Suprapubic skin (tissue), 4 donors: ENCODE measurements around the gene ZNF444.

ENCODE experiments used
- CTCF ChIP-seq, 2 donors: fragments of 200-600 bp in 1 of 2; fragments of 450-650 bp in 1 of 2; sonication (generic) in 1 of 2; IDR thresholded peaks; one replicate each; pipeline ENCODE4 v1.5.1; 2016 to 2019; ENCODE audit warnings: antibody characterized with exemption in 2 of 2, mild to moderate bottlenecking in 1 of 2, moderate library complexity in 1 of 2
- EP300 ChIP-seq: sonication (generic); formaldehyde crosslinking; IDR thresholded peaks from one replicate; pipeline ENCODE4 v1.6.1; 2017; ENCODE audit warnings: antibody characterized with exemption
- POLR2A ChIP-seq, 2 donors: fragments of 450-650 bp; IDR thresholded peaks; one replicate each; pipeline ENCODE4 v1.6.1; 2017; ENCODE audit warnings: antibody characterized with exemption in 2 of 2, mild to moderate bottlenecking in 2 of 2, moderate library complexity in 2 of 2
- POLR2AphosphoS5 ChIP-seq, 3 donors: sonication (generic); formaldehyde crosslinking; IDR thresholded peaks; one replicate each; pipeline ENCODE4 v1.6.1; 2017; ENCODE audit warnings: antibody characterized with exemption in 3 of 3

GRCh38 chr19:56141417-56141993, 418 bp downstream of the ZNF444 start:
- TF ChIP-seq POLR2A (IDR thresholded peaks at IDR 0.05) (no peak), CTCF (IDR thresholded peaks at IDR 0.05) (no peak), POLR2AphosphoS5 (IDR thresholded peaks at IDR 0.05) (no peak), EP300 (no peak)
